ENCODE data around the gene TMEM255A.

Gene TMEM255A

DNA sequence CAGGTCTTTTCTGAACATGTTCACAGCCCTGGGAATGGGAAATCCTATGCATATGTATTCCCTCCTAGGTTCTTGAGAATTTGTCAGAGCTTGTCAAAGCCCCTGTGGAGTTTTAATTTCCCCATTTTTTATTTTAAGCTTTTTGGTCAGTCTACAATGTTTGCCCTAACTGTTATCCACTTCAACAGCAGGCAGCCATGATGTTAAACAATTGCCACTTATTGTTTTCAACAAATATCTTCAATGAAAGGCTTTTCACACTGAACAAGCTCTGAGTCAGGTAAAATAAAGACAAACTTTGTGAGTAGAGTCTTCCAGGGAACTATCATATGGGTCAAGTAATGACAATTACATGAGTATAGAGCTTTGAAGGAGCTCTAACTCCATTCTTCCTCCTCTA lies 25.6 kb upstream of the TMEM255A start:
- no peak overlapping the region for H3K27ac ChIP-seq
- CTCF ChIA-PET = interaction anchor here (0.6 kb wide), 1 partner anchor 12 kb away, joined by 5 read pairs; no protein-coding TSS in a partner anchor
- no peak for DNase-seq (ENCODE audit: low spot score)
- TF ChIP-seq, protein P1, sequence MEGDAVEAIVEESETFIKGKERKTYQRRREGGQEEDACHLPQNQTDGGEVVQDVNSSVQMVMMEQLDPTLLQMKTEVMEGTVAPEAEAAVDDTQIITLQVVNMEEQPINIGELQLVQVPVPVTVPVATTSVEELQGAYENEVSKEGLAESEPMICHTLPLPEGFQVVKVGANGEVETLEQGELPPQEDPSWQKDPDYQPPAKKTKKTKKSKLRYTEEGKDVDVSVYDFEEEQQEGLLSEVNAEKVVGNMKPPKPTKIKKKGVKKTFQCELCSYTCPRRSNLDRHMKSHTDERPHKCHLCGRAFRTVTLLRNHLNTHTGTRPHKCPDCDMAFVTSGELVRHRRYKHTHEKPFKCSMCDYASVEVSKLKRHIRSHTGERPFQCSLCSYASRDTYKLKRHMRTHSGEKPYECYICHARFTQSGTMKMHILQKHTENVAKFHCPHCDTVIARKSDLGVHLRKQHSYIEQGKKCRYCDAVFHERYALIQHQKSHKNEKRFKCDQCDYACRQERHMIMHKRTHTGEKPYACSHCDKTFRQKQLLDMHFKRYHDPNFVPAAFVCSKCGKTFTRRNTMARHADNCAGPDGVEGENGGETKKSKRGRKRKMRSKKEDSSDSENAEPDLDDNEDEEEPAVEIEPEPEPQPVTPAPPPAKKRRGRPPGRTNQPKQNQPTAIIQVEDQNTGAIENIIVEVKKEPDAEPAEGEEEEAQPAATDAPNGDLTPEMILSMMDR (conservative IDR thresholded peaks at IDR 0.05; ENCODE audit: low read depth) = no peak
- POLR2A ChIA-PET (ENCODE audit: low non-redundant PET) = no interaction called here

DNA sequence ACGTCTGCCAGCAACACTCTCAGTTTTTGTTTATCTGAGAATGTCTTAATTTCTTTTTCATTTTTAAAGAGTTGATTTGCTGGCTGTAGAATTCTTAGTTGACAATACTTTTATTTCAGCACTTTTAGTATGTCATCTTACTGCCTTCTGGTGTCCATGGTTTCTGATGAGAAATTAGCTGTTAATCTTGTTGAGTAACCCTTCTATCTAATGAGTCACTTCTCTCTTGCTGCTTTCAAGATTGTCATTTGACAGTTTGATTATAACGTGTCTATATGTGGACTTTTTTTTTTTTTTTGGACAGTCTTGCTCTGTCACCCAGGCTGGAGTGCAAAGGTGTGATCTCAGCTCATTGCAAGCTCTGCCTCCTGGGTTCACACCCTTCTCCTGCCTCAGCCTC lies 24.0 kb upstream of the TMEM255A start:
- H3K27ac ChIP-seq = no peak overlapping the region
- ChIA-PET POLR2A (ENCODE audit: low non-redundant PET) (interaction anchor here (0.6 kb wide), 1 partner anchor 137 kb away, joined by 3 read pairs; no protein-coding TSS in a partner anchor), CTCF (no interaction called here)
- DNase-seq (ENCODE audit: low spot score) = no peak
- TF ChIP-seq, protein P1 (conservative IDR thresholded peaks at IDR 0.05; ENCODE audit: low read depth) = no peak

GRCh38 chrX:120334603-120335002 lies 23.3 kb upstream of the TMEM255A start:
- ChIA-PET POLR2A (ENCODE audit: low non-redundant PET) (no interaction called here), CTCF (no interaction called here)
- TF ChIP-seq, protein P1 (conservative IDR thresholded peaks at IDR 0.05; ENCODE audit: low read depth) = no peak
- no peak overlapping the region for H3K27ac ChIP-seq
- DNase-seq (ENCODE audit: low spot score) = no peak

DNA sequence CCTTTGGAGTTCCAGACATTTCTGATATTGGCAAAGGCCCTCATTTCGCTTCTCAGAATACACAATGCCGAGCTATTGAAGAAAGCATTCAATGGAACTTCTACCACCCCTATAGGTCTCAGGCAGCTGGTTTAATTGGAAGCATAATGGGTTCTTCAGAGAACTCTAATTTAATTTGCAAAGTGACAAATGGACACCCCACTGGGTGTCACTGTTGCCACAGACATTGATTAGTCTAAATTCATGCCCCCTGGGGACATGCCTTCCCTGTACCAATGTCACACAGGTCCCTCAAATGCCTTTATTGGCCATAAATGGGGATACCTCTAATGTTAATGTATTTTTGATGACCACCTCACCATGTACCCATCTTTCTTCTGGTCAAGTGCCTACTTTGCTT lies 22.9 kb upstream of the TMEM255A start:
- ChIA-PET POLR2A (ENCODE audit: low non-redundant PET) (no interaction called here), CTCF (no interaction called here)
- no peak for DNase-seq (ENCODE audit: low spot score)
- H3K27ac ChIP-seq = no peak overlapping the region
- TF ChIP-seq, protein P1 (conservative IDR thresholded peaks at IDR 0.05; ENCODE audit: low read depth) = no peak

- ChIA-PET CTCF (no interaction called here), POLR2A (ENCODE audit: low non-redundant PET) (no interaction called here)
- no peak overlapping the region for H3K27ac ChIP-seq
- TF ChIP-seq, protein P1 (conservative IDR thresholded peaks at IDR 0.05; ENCODE audit: low read depth) = no peak
- no peak for DNase-seq (ENCODE audit: low spot score)
These were observed 21.1 kb upstream of the TMEM255A start for GRCh38 chrX:120332394-120332793.

- TF ChIP-seq, protein P1 (conservative IDR thresholded peaks at IDR 0.05; ENCODE audit: low read depth) = no peak
- no peak overlapping the region for H3K27ac ChIP-seq
- POLR2A ChIA-PET (ENCODE audit: low non-redundant PET) = no interaction called here
- CTCF ChIA-PET = no interaction called here
- no peak for DNase-seq (ENCODE audit: low spot score)
These were observed 19.9 kb upstream of the TMEM255A start for GRCh38 chrX:120331116-120331515.
